NCI-H748 treated with DMSO at 0.1 percent for 48 hours (cell line): ENCODE measurements around the gene ATF7.
"Not testable (repeated sequence)": the region's sequence is repeated elsewhere in the genome, so short reads cannot be mapped to it uniquely, and the experiment has no call there.

Source experiments
- DNase-seq: peaks from one replicate; lab custom pipeline; 2025; lab: John Stamatoyannopoulos, UW

The ATF7 gene

GRCh38 chr12:53627919-53628318 is 1.7 kb upstream of the ATF7 start:
- no peak for DNase-seq

- DNase-seq, result no peak
These were observed 554 bp upstream of the ATF7 start for GRCh38 chr12:53626702-53627169.

- no peak for DNase-seq
These were observed 723 bp downstream of the ATF7 start for GRCh38 chr12:53625373-53625945.

GRCh38 chr12:53624956-53625355 is 1.2 kb downstream of the ATF7 start:
- no peak for DNase-seq

GRCh38 chr12:53624458-53624857 is 1.7 kb downstream of the ATF7 start:
- no peak for DNase-seq

- no peak for DNase-seq
These were observed 2.4 kb downstream of the ATF7 start for GRCh38 chr12:53623548-53624385.

GRCh38 chr12:53622724-53623123 is 3.5 kb downstream of the ATF7 start:
- DNase-seq, result no peak

- no peak for DNase-seq
These were observed 7.9 kb downstream of the ATF7 start for GRCh38 chr12:53618275-53618674.

GRCh38 chr12:53617700-53618099 is 8.5 kb downstream of the ATF7 start:
- DNase-seq, result no peak

- DNase-seq, result no peak
These were observed 9.2 kb downstream of the ATF7 start for GRCh38 chr12:53616950-53617349.

GRCh38 chr12:53613821-53614220 is 12.4 kb downstream of the ATF7 start:
- no peak for DNase-seq

- DNase-seq, result no peak
These were observed 13.2 kb downstream of the ATF7 start for GRCh38 chr12:53612978-53613377.

GRCh38 chr12:53611304-53611703 is 14.9 kb downstream of the ATF7 start:
- DNase-seq, result no peak

- DNase-seq, result not testable (repeated sequence)
These were observed 19.5 kb downstream of the ATF7 start for GRCh38 chr12:53606688-53607087.

- DNase-seq, result no peak
These were observed 21.6 kb downstream of the ATF7 start for GRCh38 chr12:53604581-53604980.

GRCh38 chr12:53603804-53604203 is 22.4 kb downstream of the ATF7 start:
- no peak for DNase-seq

GRCh38 chr12:53603196-53603595 is 23.0 kb downstream of the ATF7 start:
- DNase-seq, result no peak

- no peak for DNase-seq
These were observed 23.9 kb downstream of the ATF7 start for GRCh38 chr12:53602176-53602864.

GRCh38 chr12:53601296-53601847 is 24.8 kb downstream of the ATF7 start:
- no peak for DNase-seq

- no peak for DNase-seq
These were observed 25.5 kb downstream of the ATF7 start for GRCh38 chr12:53600490-53601295.

GRCh38 chr12:53599579-53599978 is 26.6 kb downstream of the ATF7 start:
- no peak for DNase-seq

- DNase-seq, result not testable (repeated sequence)
These were observed 27.2 kb downstream of the ATF7 start for GRCh38 chr12:53598971-53599370.
